ENCODE results near the gene TBC1D24.

GRCh38 chr16:2511128-2511800 lies 36.3 kb downstream of the TBC1D24 start:
- TF ChIP-seq CTCF (conservative IDR thresholded peaks at IDR 0.05) (no peak), ZFX (IDR thresholded peaks at IDR 0.05) (no peak)

Measured in C4-2B (cell line).